Vagina (tissue), 2 donors: ENCODE results near the gene GSTT2B.

ENCODE experiments used
- POLR2AphosphoS5 ChIP-seq, 2 donors: sonication (generic); formaldehyde crosslinking; IDR thresholded peaks; one replicate each; pipeline ENCODE4 v1.9.0; 2017; ENCODE audit warnings: antibody characterized with exemption in 2 of 2, mild to moderate bottlenecking in 2 of 2, low read depth in 1 of 2; ENCODE audit not compliant: insufficient read depth in 1 of 2
- TF ChIP-seq, protein P1 (sequence below), 3 experiments: fragments of 450-650 bp in 2 of 3; fragments of 200-600 bp in 1 of 3; sonication (generic) in 1 of 3; IDR thresholded peaks; one replicate each; pipeline ENCODE4 v1.5.1; 2017 to 2019; ENCODE audit warnings: antibody characterized with exemption in 3 of 3, mild to moderate bottlenecking in 2 of 3, moderate library complexity in 2 of 3

DNA sequence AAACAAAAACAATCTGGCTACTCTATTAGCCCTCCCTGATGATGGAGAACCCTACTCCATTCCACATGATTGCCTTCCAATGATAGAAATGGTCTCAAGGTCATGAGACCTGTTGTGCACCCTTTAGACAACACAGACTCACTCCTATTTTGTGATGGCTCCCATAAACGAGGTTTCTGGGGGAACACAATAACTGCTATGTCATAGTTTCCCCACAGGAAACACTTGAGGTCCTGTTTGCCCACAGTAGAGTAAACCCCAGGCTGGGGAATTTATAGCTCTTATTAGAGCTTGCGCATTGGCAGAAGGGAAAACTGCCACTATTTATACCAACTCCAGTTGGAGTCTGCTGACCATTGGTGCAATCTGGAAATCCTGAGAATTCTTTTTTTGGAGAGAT lies 38.1 kb downstream of the GSTT2B start:
- TF ChIP-seq POLR2AphosphoS5 (IDR thresholded peaks at IDR 0.05; ENCODE audit: insufficient read depth in 1 of 2, low read depth in 1 of 2), result no peak
- TF ChIP-seq, protein P1, sequence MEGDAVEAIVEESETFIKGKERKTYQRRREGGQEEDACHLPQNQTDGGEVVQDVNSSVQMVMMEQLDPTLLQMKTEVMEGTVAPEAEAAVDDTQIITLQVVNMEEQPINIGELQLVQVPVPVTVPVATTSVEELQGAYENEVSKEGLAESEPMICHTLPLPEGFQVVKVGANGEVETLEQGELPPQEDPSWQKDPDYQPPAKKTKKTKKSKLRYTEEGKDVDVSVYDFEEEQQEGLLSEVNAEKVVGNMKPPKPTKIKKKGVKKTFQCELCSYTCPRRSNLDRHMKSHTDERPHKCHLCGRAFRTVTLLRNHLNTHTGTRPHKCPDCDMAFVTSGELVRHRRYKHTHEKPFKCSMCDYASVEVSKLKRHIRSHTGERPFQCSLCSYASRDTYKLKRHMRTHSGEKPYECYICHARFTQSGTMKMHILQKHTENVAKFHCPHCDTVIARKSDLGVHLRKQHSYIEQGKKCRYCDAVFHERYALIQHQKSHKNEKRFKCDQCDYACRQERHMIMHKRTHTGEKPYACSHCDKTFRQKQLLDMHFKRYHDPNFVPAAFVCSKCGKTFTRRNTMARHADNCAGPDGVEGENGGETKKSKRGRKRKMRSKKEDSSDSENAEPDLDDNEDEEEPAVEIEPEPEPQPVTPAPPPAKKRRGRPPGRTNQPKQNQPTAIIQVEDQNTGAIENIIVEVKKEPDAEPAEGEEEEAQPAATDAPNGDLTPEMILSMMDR (IDR thresholded peaks at IDR 0.05), result no peak
